Femur (tissue), 1 donor: ENCODE data around the gene TEAD4.

Source experiments
- DNase-seq: peaks from one replicate; pipeline ENCODE4 v3.0.0-alpha.2; 2017

The TEAD4 gene

DNA sequence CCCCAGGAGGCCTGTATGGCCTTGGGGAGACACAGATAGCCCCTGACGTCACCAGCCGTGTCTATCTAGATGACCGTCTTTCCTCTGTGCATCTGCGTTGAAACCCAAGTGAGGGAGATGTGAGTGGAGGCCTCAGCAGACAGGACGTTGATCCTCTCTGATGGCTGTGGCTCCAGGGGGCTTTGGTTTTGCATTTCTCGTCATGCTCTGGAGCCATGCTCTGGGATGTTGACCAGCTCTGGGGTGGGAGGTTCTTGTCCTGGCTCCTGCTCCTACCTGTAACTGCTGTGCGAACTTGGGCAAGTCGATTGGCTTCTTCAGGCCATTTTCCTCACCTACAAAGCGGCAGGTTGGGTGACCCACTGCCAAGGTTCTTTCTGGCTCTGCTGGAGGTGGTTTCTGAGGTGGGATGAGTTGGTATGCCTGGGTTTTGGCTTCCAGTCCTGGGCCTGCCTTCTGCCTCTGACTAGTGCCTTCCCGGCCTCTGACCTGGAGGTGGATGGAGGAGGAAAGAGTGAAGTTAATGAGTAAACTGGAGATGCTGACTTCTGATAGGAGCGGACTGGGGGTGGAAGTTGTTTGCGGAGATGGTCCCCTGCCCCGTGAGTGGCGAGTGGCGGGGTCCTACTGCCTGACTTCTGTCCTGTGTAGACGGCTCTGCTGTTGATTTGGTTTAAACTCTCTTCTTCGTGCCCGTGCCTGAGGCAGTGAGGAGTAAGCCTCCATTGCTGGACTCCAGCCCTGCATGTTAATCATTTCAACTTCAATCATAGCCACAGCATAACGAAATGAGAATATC is 126.3 kb downstream of the TEAD4 start:
- no peak for DNase-seq

DNA sequence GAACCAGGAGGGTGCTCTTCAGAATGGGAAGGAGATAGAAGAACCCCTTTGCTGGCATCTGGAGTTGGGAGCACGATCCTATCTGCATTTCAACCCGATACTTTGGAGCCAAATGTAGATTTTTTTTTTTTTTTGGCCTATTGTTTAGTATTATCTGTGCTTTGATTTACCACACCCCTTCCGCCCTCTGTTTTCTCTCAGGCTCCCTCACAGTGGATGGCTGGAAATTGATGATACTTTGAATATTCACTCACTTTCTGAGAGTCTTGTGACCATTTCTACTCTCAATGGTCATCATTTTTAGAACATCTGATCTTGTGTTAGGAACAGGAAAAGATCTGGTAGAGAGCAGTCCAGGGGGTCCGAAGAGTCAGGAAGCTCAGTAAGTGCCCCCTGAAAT is 127.0 kb downstream of the TEAD4 start:
- DNase-seq, result no peak

GRCh38 chr12:3086729-3087323 is 127.6 kb downstream of the TEAD4 start:
- DNase-seq, result no peak

DNA sequence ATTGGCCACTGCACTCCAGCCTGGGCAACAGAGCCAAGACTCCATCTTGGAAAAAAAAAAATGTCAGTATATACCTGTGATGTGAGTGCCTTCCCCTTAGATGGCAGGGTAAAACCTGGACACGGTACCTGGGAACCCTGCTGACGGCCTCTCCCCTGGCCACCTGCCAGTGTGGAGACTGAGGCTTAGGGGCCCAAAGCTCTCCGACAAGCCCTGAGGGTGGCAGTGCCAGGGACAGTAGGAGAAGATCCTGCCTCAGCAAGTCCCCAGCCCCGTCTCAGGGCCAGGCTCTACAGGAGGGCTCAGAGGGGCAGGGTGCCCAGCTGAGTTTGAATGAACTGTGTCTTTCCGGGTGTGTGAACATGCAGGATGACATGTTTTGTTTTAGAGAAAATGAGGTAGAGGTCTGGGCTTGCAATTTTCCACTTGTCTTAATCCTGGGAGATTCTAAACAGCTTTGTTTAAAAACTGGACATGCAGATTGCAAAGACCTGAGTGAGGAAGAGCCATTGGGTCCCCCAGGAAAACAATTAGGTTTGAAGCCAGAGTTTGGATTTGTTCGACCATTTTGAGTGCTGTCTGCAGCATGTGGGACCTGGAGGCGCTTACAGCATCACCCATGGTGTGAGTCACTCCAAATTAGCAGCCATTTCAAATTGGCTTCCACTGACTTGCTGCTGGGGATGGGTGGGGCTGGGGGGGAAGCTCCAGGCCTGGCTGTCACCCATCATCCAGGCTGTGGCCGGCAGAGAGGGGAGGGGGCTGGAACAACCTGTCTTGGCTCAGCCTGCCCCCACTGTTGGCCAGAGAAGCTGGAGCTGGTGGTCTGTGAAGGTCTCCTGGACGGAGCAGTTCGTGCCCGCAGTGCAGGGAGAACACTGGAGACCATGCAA is 128.8 kb downstream of the TEAD4 start:
- no peak for DNase-seq

GRCh38 chr12:3089588-3089987 is 130.4 kb downstream of the TEAD4 start:
- no peak for DNase-seq
